MG63 (cell line): Measurements from ENCODE around the gene TMEM272. TPM values are rescaled to one million over a fixed set of nuclear protein-coding genes. Genes with fewer than 3 reads are reported as not detected.
"Not testable (repeated sequence)": the region's sequence is repeated elsewhere in the genome, so short reads cannot be mapped to it uniquely, and the experiment has no call there.

Source experiments
- DNase-seq: peaks from one replicate; pipeline ENCODE4 v3.0.0-alpha.2; 2020
- H3K27me3 ChIP-seq: fragments of 250-450 bp; sonication (Bioruptor Pico); 2 replicates; pipeline ENCODE4 v1.5.1; 2020; ENCODE audit warnings: mild to moderate bottlenecking, moderate library complexity
- H3K36me3 ChIP-seq: fragments of 250-450 bp; sonication (Bioruptor Pico); 2 replicates; pipeline ENCODE4 v1.5.1; 2020; ENCODE audit warnings: mild to moderate bottlenecking, moderate library complexity
- H3K4me3 ChIP-seq: fragments of 250-450 bp; sonication (Bioruptor Pico); 2 replicates; pipeline ENCODE4 v1.5.1; 2020; ENCODE audit warnings: mild to moderate bottlenecking, moderate library complexity
- H3K9me3 ChIP-seq: fragments of 250-450 bp; sonication (Bioruptor Pico); 2 replicates; pipeline ENCODE4 v1.5.1; 2020; ENCODE audit warnings: mild to moderate bottlenecking, moderate library complexity
- total RNA-seq: library from RNA; depleted of rRNA; stranded (reverse); fragments of >200 nt; shearing (Covaris generic); gene quantifications from 2 replicates; pipeline ENCODE4 v1.2.3, GENCODE V29; 2014; ENCODE audit warnings: low replicate concordance

Gene TMEM272
- total RNA-seq, 1 experiment from 2014 or later, result not detected

GRCh38 chr13:51834581-51835171, 10.3 kb downstream of the TMEM272 start:
- DNase-seq, result no peak
- 0 out of 2 replicates have a peak, but pooled peaks cover 3% of the 10 kb centered on the region for H3K27me3 ChIP-seq
- no peaks in the 10 kb centered on the region for H3K36me3 ChIP-seq
- no peaks in the 10 kb centered on the region for H3K9me3 ChIP-seq
- no peak overlapping the region for H3K4me3 ChIP-seq

- no peaks in the 10 kb centered on the region for H3K36me3 ChIP-seq
- H3K27me3 ChIP-seq, result 0 out of 2 replicates have a peak, but pooled peaks cover 3% of the 10 kb centered on the region
- no peak overlapping the region for H3K4me3 ChIP-seq
- H3K9me3 ChIP-seq, result no peaks in the 10 kb centered on the region
- DNase-seq, result no peak
These were observed 11.0 kb downstream of the TMEM272 start for GRCh38 chr13:51833980-51834379.

GRCh38 chr13:51832471-51833152, 12.4 kb downstream of the TMEM272 start:
- H3K9me3 ChIP-seq, result no peaks in the 10 kb centered on the region
- 0 out of 2 replicates have a peak, but pooled peaks cover 5% of the 10 kb centered on the region for H3K27me3 ChIP-seq
- DNase-seq, result peak; percentile 30
- H3K36me3 ChIP-seq, result no peaks in the 10 kb centered on the region
- H3K4me3 ChIP-seq, result no peak overlapping the region

- Histone ChIP-seq H3K36me3 (no peaks in the 10 kb centered on the region), H3K4me3 (no peak overlapping the region), H3K27me3 (0 out of 2 replicates have a peak, but pooled peaks cover 5% of the 10 kb centered on the region), H3K9me3 (no peaks in the 10 kb centered on the region)
- DNase-seq, result no peak
These were observed 13.5 kb downstream of the TMEM272 start for GRCh38 chr13:51831519-51831918.

- Histone ChIP-seq H3K36me3 (no peaks in the 10 kb centered on the region), H3K4me3 (no peak overlapping the region), H3K27me3 (0 out of 2 replicates have a peak, but pooled peaks cover 5% of the 10 kb centered on the region), H3K9me3 (no peaks in the 10 kb centered on the region)
- DNase-seq, result no peak
These were observed 15.4 kb downstream of the TMEM272 start for GRCh38 chr13:51829568-51829899.

- H3K4me3 ChIP-seq, result no peak overlapping the region
- no peaks in the 10 kb centered on the region for H3K36me3 ChIP-seq
- DNase-seq, result no peak
- no peaks in the 10 kb centered on the region for H3K9me3 ChIP-seq
- 0 out of 2 replicates have a peak, but pooled peaks cover 5% of the 10 kb centered on the region for H3K27me3 ChIP-seq
These were observed 16.0 kb downstream of the TMEM272 start for GRCh38 chr13:51828730-51829567.

GRCh38 chr13:51827254-51827653, 17.7 kb downstream of the TMEM272 start:
- Histone ChIP-seq H3K36me3 (no peaks in the 10 kb centered on the region), H3K4me3 (no peak overlapping the region), H3K9me3 (no peaks in the 10 kb centered on the region), H3K27me3 (0 out of 2 replicates have a peak, but pooled peaks cover 2% of the 10 kb centered on the region)
- DNase-seq, result no peak

GRCh38 chr13:51826606-51827005, 18.4 kb downstream of the TMEM272 start:
- no peak for DNase-seq
- Histone ChIP-seq H3K36me3 (no peaks in the 10 kb centered on the region), H3K27me3 (0 out of 2 replicates have a peak, but pooled peaks cover 2% of the 10 kb centered on the region), H3K4me3 (no peak overlapping the region), H3K9me3 (no peaks in the 10 kb centered on the region)

GRCh38 chr13:51825681-51826254, 19.2 kb downstream of the TMEM272 start:
- 0 out of 2 replicates have a peak, but pooled peaks cover 2% of the 10 kb centered on the region for H3K27me3 ChIP-seq
- no peaks in the 10 kb centered on the region for H3K9me3 ChIP-seq
- H3K36me3 ChIP-seq, result no peaks in the 10 kb centered on the region
- no peak overlapping the region for H3K4me3 ChIP-seq
- DNase-seq, result no peak

- no peak for DNase-seq
These were observed 19.8 kb downstream of the TMEM272 start for GRCh38 chr13:51825165-51825592.

GRCh38 chr13:51824712-51825111, 20.3 kb downstream of the TMEM272 start:
- H3K36me3 ChIP-seq, H3K4me3 ChIP-seq, H3K9me3 ChIP-seq, H3K27me3 ChIP-seq, DNase-seq: not testable (repeated sequence)

More at GRCh38 chr13:51825165-51825592, 19.8 kb downstream of the TMEM272 start:
- H3K27me3 ChIP-seq, result 0 out of 2 replicates have a peak, but pooled peaks cover 2% of the 10 kb centered on the region
- H3K4me3 ChIP-seq, result no peak overlapping the region
- H3K9me3 ChIP-seq, result no peaks in the 10 kb centered on the region
- no peaks in the 10 kb centered on the region for H3K36me3 ChIP-seq

GRCh38 chr13:51823863-51824262, 21.1 kb downstream of the TMEM272 start:
- DNase-seq, result no peak
- Histone ChIP-seq H3K27me3 (0 out of 2 replicates have a peak, but pooled peaks cover 2% of the 10 kb centered on the region), H3K36me3 (no peaks in the 10 kb centered on the region), H3K9me3 (no peaks in the 10 kb centered on the region), H3K4me3 (no peak overlapping the region)

- H3K27me3 ChIP-seq, result 0 out of 2 replicates have a peak, but pooled peaks cover 2% of the 10 kb centered on the region
- no peaks in the 10 kb centered on the region for H3K9me3 ChIP-seq
- H3K36me3 ChIP-seq, result no peaks in the 10 kb centered on the region
- H3K4me3 ChIP-seq, result no peak overlapping the region
- DNase-seq, result no peak
These were observed 21.6 kb downstream of the TMEM272 start for GRCh38 chr13:51823359-51823758.

GRCh38 chr13:51822106-51822815, 22.7 kb downstream of the TMEM272 start:
- Histone ChIP-seq H3K9me3 (no peaks in the 10 kb centered on the region), H3K36me3 (no peaks in the 10 kb centered on the region), H3K4me3 (no peak overlapping the region), H3K27me3 (no peaks in the 10 kb centered on the region)
- DNase-seq, result no peak

- Histone ChIP-seq H3K4me3 (no peak overlapping the region), H3K36me3 (no peaks in the 10 kb centered on the region), H3K9me3 (no peaks in the 10 kb centered on the region), H3K27me3 (no peaks in the 10 kb centered on the region)
- no peak for DNase-seq
These were observed 23.4 kb downstream of the TMEM272 start for GRCh38 chr13:51821606-51822005.

- DNase-seq, result no peak
These were observed 24.9 kb downstream of the TMEM272 start for GRCh38 chr13:51820016-51820597.

More at GRCh38 chr13:51820016-51820597, 24.9 kb downstream of the TMEM272 start:
- Histone ChIP-seq H3K27me3 (peaks cover 2% of the 10 kb centered on the region; the same call in 1 of the 2 replicates), H3K9me3 (no peaks in the 10 kb centered on the region), H3K36me3 (no peaks in the 10 kb centered on the region), H3K4me3 (no peak overlapping the region)
